HS-5 (cell line): ENCODE results near the gene SARNP.
"Not testable (repeated sequence)": the region's sequence is repeated elsewhere in the genome, so short reads cannot be mapped to it uniquely, and the experiment has no call there.

Experiments
- DNase-seq: peaks from one replicate; pipeline ENCODE4 v3.0.0-alpha.2; 2012; ENCODE audit warnings: low read depth

The SARNP gene

GRCh38 chr12:55839345-55840140 is 22.0 kb upstream of the SARNP start:
- no peak for DNase-seq

- no peak for DNase-seq
Measured at GRCh38 chr12:55838361-55838760, 20.8 kb upstream of the SARNP start.

GRCh38 chr12:55834400-55834799 is 16.9 kb upstream of the SARNP start:
- DNase-seq = not testable (repeated sequence)

GRCh38 chr12:55833056-55833455 is 15.5 kb upstream of the SARNP start:
- no peak for DNase-seq

GRCh38 chr12:55831447-55831815 is 13.9 kb upstream of the SARNP start:
- no peak for DNase-seq

- no peak for DNase-seq
Measured at GRCh38 chr12:55830601-55831446, 13.3 kb upstream of the SARNP start.

GRCh38 chr12:55829967-55830600 is 12.6 kb upstream of the SARNP start:
- DNase-seq = no peak

- no peak for DNase-seq
Measured at GRCh38 chr12:55828357-55828756, 10.8 kb upstream of the SARNP start.

- no peak for DNase-seq
Measured at GRCh38 chr12:55827806-55828205, 10.3 kb upstream of the SARNP start.

GRCh38 chr12:55824726-55825125 is 7.2 kb upstream of the SARNP start:
- DNase-seq = no peak

- DNase-seq = no peak
Measured at GRCh38 chr12:55823419-55823818, 5.9 kb upstream of the SARNP start.

GRCh38 chr12:55822228-55822627 is 4.7 kb upstream of the SARNP start:
- DNase-seq = no peak

GRCh38 chr12:55820679-55821078 is 3.2 kb upstream of the SARNP start:
- no peak for DNase-seq

- no peak for DNase-seq
Measured at GRCh38 chr12:55818886-55819285, 1.4 kb upstream of the SARNP start.

GRCh38 chr12:55818140-55818728 is 710 bp upstream of the SARNP start:
- no peak for DNase-seq

- DNase-seq = no peak
Measured at GRCh38 chr12:55816881-55817344, 611 bp downstream of the SARNP start.

GRCh38 chr12:55815473-55815872 is 2.1 kb downstream of the SARNP start:
- no peak for DNase-seq

GRCh38 chr12:55814257-55814656 is 3.3 kb downstream of the SARNP start:
- DNase-seq = no peak

- no peak for DNase-seq
Measured at GRCh38 chr12:55812088-55812487, 5.4 kb downstream of the SARNP start.

- no peak for DNase-seq
Measured at GRCh38 chr12:55809274-55809673, 8.2 kb downstream of the SARNP start.

- no peak for DNase-seq
Measured at GRCh38 chr12:55806982-55807381, 10.5 kb downstream of the SARNP start.

- no peak for DNase-seq
Measured at GRCh38 chr12:55797550-55797949, 20.0 kb downstream of the SARNP start.
